Measurements from ENCODE around the gene EDDM13.
A peak's percentile ranks its signal among the peaks of the same experiment; 100 is the strongest.

EDDM13 gene

GRCh38 chr19:56271151-56271550, 1.4 kb upstream of the EDDM13 start:
- TF ChIP-seq, protein P1, sequence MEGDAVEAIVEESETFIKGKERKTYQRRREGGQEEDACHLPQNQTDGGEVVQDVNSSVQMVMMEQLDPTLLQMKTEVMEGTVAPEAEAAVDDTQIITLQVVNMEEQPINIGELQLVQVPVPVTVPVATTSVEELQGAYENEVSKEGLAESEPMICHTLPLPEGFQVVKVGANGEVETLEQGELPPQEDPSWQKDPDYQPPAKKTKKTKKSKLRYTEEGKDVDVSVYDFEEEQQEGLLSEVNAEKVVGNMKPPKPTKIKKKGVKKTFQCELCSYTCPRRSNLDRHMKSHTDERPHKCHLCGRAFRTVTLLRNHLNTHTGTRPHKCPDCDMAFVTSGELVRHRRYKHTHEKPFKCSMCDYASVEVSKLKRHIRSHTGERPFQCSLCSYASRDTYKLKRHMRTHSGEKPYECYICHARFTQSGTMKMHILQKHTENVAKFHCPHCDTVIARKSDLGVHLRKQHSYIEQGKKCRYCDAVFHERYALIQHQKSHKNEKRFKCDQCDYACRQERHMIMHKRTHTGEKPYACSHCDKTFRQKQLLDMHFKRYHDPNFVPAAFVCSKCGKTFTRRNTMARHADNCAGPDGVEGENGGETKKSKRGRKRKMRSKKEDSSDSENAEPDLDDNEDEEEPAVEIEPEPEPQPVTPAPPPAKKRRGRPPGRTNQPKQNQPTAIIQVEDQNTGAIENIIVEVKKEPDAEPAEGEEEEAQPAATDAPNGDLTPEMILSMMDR (conservative IDR thresholded peaks at IDR 0.05; ENCODE audit: low read depth, low read length) = no peak
- no peak overlapping the region for H3K4me3 ChIP-seq (ENCODE audit: low read depth, low read length)
- no peak for DNase-seq (ENCODE audit: low read depth)

GRCh38 chr19:56273563-56274117, 1.1 kb downstream of the EDDM13 start:
- peak; percentile 20 for DNase-seq (ENCODE audit: low read depth)
- no peak overlapping the region for H3K4me3 ChIP-seq (ENCODE audit: low read depth, low read length)
- TF ChIP-seq, protein P1 (conservative IDR thresholded peaks at IDR 0.05; ENCODE audit: low read depth, low read length) = no peak

DNA sequence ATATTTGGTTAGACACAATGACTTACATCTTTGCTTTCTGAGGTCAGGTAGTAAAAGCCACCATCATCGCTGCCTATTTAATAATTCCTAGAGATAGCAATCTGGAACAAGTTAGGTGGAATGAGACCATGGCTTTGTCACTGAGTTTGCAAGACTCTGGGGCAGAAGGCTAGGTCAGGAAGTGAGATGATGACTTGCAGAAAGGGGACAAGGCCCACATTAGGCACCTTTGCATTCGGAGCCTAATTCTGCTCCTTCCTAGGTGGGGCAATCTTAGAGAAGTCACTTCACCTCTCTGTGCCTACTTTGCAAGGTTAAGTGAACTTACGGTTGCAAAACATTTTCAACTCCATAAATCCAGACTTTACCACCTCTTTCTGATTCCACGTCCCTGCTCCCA, 10.3 kb downstream of the EDDM13 start:
- TF ChIP-seq, protein P1 (conservative IDR thresholded peaks at IDR 0.05; ENCODE audit: low read depth, low read length) = no peak

DNA sequence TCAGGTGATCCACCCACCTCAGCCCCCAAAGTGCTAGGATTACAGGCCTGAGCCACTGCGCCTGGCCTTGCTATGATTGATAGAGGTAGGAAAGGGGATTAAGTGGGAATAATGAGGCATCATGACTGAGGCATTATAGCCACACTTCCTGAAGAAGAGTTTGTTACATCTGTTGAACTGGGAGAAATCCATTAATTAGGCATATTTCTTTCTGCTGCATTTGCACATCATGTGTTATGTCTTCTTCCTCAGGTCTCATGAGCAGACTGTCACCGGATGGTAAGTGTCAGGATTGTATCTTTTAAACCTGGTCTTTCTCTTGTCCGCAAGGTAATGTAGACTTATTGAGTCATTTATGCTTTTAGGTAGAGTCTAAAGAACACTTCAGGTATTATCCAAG, 12.2 kb downstream of the EDDM13 start:
- TF ChIP-seq, protein P1 (conservative IDR thresholded peaks at IDR 0.05; ENCODE audit: low read depth, low read length) = no peak
- no peak overlapping the region for H3K4me3 ChIP-seq (ENCODE audit: low read depth, low read length)
- no peak for DNase-seq (ENCODE audit: low read depth)

More for the DNA sequence above, 10.3 kb downstream of the EDDM13 start:
- no peak overlapping the region for H3K4me3 ChIP-seq (ENCODE audit: low read depth, low read length)
- no peak for DNase-seq (ENCODE audit: low read depth)

DNA sequence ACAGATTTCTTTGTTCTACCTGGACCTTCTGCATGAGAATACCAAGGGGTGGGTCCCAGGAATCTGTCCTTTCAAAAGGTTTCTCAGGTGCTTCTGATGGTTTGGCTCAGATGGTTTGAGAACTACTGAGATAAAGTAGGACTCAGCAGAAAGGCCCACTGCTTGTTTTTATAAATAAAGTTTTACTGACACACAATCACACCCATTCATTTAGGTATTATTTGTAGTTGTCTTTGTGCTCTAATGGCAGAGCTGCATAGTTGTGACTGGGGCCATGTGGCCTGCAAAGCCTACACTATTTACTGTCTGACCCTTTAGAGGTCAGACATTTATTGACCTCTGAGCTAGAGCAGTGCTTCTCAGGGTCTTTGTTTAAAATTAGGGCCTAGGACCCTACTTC, 17.6 kb downstream of the EDDM13 start:
- H3K4me3 ChIP-seq (ENCODE audit: low read depth, low read length) = no peak overlapping the region
- TF ChIP-seq, protein P1 (conservative IDR thresholded peaks at IDR 0.05; ENCODE audit: low read depth, low read length) = no peak
- no peak for DNase-seq (ENCODE audit: low read depth)

GRCh38 chr19:56291867-56292266, 19.3 kb downstream of the EDDM13 start:
- no peak overlapping the region for H3K4me3 ChIP-seq (ENCODE audit: low read depth, low read length)
- DNase-seq (ENCODE audit: low read depth) = peak; percentile 6
- TF ChIP-seq, protein P1 (conservative IDR thresholded peaks at IDR 0.05; ENCODE audit: low read depth, low read length) = no peak

- peak; percentile 13 for DNase-seq (ENCODE audit: low read depth)
- TF ChIP-seq, protein P1 (conservative IDR thresholded peaks at IDR 0.05; ENCODE audit: low read depth, low read length) = no peak
- H3K4me3 ChIP-seq (ENCODE audit: low read depth, low read length) = no peak overlapping the region
Observed at GRCh38 chr19:56294549-56294948, 22.0 kb downstream of the EDDM13 start.

Data from choroid plexus epithelial cell (primary cell).